WTC11 (cell line): ENCODE measurements around the gene ACSM3.

Experiments used
- CTCF ChIP-seq: fragments of 200-600 bp; IDR thresholded peaks from 2 replicates; pipeline ENCODE4 v1.8.0; 2022; ENCODE audit warnings: antibody characterized with exemption
- IRF2 ChIP-seq: sonication (generic); formaldehyde crosslinking; IDR thresholded peaks from 2 replicates; pipeline ENCODE4 v1.8.0; 2022; ENCODE audit warnings: low read depth, missing genetic modification reagents, borderline replicate concordance
- TEAD4 ChIP-seq: sonication (generic); formaldehyde crosslinking; IDR thresholded peaks from 2 replicates; pipeline ENCODE4 v1.8.0; 2022; ENCODE audit warnings: mild to moderate bottlenecking, missing genetic modification reagents
- ZNF263 ChIP-seq: sonication (generic); formaldehyde crosslinking; IDR thresholded peaks from 2 replicates; pipeline ENCODE4 v1.8.1; 2022; ENCODE audit warnings: low read depth, mild to moderate bottlenecking, moderate library complexity, missing genetic modification reagents
- ZNF532 ChIP-seq: fragments of 250-450 bp; sonication (Bioruptor Pico); IDR thresholded peaks from 2 replicates; pipeline ENCODE4 v1.9.0; 2021; ENCODE audit warnings: mild to moderate bottlenecking, borderline replicate concordance

GRCh38 chr16:20743591-20743990 is 20.2 kb upstream of the ACSM3 start:
- TF ChIP-seq ZNF532 (CRISPR knock-in tag) (no peak), TEAD4 (CRISPR knock-in tag) (no peak), IRF2 (CRISPR knock-in tag) (no peak), CTCF (no peak), ZNF263 (CRISPR knock-in tag) (no peak)
